ENCODE results near the gene PDE4D.

GRCh38 chr5:59199868-59200267 is 693.7 kb downstream of the PDE4D start:
- TF ChIP-seq CTCF (IDR thresholded peaks at IDR 0.05), result no peak
- TF ChIP-seq POLR2A (IDR thresholded peaks at IDR 0.05), result no peak

All from esophagus squamous epithelium (tissue), 4 donors.